ENCODE measurements around the gene STK33.
A peak's percentile ranks its signal among the peaks of the same experiment; 100 is the strongest.

STK33 gene

DNA sequence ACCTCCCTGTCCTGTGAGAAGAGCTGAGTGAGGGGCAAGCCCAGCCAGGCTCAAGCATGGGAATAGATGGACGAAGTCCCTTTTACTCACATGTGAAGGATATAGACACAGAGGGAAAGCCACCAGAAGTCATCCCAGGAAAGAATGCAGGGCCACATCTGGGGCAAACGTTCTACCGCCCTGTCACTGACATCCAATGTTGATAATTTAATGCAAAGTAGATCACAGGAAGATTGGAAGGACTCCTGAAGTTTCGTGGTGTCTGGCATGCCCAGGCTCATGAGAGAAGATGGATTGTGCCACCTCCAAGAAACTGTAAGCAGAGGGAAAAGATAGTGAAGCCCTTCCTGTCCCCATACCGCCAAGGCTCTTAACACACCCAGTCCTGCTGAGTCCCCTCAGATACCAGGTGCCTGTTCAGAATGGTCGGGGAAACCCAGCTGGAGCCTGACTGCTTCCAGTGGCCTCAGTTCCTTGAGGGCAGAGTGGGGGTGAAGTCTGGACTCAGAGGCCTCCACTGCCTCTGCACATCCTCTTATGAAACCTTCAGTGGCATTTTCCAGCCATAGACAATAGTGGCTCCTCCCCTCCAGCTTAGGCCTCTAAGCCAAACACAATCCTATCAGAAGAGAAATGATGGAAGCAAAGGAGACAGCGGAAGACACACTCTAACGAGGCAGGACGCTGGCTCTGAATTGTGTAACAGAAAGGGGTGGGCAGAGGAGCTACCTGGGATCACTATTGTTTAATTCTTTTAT lies 7.5 kb upstream of the STK33 start:
- DNase-seq: no peak

GRCh38 chr11:8598506-8598905 lies 4.5 kb upstream of the STK33 start:
- DNase-seq: no peak

DNA sequence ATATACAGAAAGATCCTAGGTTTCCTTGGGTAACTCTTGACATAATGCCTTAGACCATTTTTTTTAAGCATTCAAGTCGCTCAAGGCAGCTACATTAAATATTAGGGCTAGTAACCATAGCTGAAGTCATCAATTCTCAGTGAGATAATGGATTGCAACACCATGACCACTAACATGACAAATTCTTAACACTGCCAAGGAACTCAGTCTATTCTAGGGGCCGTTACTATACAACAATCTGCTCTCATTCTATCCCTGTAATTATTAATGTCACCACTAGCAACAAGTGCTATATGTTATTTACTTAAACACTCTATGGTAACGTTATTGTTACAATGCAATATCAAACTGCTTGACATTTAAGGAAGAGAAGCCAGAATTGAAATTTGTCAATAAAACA lies 3.2 kb upstream of the STK33 start:
- DNase-seq: no peak

DNA sequence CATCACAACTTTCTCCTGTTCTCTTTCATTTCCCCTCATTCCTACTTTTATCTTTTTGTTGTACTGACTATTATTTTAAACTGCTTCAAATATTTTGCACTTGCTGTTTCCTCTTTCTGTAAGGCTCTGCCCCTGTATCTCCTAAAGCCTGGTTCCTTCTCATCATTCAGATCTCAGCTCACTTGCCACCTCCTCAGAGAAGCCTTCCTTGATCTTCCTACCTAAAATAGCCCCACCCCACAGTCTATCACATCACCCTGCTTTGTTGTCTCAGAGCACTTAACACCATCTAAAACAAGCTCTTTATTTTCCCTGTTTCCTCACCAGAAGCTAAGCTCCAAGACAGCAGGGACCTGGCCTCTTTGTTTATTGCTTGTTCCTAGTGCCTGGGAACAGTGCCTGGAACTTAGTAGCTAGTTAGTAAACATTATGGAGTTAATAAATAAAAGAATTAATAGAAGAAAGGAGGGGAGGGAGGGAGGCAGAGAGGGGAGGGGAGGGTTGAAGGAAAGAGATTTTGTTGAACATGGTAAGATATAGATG lies 2.5 kb upstream of the STK33 start:
- DNase-seq: no peak

GRCh38 chr11:8593455-8593854 lies 573 bp downstream of the STK33 start:
- no peak for DNase-seq

DNA sequence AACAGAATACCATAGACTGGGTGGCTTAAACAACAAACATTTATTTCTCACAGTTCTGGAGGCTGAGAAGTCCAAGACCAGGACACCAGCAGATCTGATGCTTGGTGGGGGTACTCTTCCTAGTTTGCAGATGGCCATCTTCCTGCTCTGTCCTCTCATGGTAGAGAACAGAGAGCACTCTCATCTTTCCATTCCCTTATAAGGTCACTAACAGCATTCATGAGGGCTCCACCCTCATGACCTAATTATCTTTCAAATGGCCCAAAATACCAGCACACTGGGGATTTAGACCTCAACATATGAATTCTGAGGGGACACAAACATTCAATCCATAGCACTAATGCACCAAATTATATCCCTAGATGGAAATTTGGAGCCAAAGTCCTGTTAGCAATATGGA lies 6.1 kb downstream of the STK33 start:
- no peak for DNase-seq

DNA sequence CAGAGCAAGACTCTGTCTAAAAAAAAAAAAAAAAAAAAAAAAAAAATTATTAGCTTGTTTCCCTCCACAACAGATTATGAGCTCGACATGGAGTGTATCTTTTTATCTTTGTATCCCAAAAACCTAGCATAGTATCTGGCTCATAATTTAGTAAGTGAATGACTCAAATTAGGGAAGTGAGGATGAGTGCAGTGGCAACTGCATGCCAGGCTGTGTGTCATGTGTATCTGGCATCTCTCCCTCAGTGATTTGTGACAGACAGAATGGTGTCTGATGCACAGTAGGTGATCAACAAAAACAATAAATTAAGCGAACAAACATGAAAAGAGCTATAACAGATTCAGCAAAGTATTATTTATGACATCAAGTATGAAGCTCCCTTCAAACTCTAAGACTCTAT lies 7.2 kb downstream of the STK33 start:
- no peak for DNase-seq

DNA sequence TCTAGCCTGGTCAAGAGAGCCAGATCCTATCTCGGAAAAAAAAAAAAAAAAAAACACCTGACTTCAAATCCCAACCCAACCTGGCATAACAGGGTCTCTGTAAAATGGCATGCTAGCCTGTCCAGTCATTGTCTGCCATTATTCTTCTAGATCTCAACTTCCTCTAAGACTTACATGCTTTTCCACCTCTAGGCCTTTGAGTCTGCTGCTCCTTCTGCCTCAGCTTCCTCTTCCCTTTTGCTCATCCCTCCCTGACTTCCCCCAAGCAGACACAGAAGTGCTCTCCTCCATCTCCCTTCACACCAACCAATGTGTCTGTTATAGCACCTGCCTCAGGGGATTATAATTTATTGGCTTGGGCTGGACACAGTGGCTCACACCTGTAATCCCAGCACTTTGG lies 7.8 kb downstream of the STK33 start:
- DNase-seq: no peak

DNA sequence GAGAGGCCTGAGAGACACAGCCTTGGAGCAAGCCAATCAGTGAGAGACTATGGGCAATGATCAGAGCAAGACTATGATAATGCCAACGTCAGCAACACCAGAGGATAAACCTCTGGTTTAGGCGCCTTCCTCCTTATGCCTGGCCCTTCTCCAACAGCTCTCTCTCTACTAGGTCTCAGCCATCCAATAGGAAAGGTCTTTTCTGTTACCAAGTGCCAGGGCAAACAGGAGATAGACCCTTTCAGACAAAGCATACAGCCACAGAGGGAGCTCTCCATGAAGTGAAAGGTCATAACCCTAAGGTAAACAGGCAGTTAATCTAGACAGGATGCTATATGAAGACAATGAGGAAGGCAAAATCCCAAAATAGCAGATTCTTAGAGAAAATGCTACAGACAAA lies 9.5 kb downstream of the STK33 start:
- no peak for DNase-seq

DNA sequence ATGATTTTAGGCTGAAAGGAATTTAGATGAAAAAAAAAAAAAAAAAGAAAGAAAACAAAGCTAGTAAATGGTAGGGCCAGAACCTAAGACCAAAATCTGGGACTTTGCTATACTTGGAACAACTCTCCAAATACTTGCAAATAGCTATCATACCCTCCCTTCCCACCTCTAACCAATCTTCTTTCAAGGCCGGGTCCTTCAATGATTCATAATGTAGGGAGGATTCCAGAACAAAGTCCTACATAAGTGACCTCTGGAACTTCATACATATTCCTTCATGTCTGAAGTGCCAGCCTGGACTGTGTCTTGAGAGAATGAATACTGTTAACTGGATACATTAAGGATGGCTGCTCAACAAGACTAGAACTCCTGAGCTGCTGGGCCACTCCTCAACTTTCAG lies 9.9 kb downstream of the STK33 start:
- DNase-seq: no peak

DNA sequence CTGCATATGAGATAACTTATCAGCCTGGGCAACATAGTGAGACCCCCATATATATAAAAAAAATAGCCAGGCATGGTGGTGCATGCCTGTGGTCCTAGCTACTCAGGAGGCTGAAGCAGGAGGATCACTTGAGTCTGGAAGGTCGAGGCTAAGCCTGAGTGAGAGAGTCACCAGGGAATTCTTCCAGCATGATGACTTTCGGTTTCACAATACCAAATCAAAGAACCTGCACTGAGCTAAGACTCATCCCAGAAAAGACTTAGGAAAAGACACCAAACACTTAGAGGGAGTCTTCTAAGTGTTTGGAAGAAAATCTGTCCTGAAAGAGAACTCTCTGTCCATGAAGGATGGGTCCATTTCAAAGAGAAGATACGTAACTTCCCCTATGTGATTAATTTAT lies 12.7 kb downstream of the STK33 start:
- no peak for DNase-seq

DNA sequence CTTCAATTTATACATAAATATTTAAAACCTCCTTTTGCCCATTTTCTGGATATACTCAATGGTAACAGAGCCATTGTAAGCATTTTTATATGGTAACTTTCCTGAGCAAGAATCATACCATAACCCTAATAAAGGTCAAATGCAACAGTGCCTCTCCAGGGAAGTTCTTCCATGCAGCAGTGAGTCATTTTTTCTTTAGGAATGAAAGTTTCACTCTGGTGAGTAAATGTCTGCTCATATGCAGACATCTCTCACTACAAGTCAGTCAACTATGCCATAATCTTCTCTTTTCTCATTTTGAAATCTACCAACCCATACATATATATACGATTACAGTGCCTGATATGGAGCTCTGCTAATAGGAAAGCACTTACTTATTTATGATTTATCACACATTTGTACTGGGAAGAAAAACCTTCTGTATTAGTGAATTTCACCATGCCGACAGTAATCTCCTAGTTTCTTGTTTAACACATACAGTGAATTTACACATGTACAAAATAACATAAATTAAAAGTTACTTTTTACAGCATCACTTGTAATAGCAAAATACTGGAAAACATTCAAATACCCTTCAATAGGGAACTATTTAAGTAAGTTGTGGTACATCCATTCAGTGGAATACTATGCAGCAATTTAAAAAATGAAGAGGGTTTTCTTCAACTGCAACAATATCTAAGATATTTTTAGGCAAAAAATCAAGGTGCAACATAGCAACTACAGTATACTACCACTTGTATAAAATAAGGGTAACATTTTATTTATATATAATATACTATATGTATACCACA lies 16.0 kb downstream of the STK33 start:
- DNase-seq: no peak

DNA sequence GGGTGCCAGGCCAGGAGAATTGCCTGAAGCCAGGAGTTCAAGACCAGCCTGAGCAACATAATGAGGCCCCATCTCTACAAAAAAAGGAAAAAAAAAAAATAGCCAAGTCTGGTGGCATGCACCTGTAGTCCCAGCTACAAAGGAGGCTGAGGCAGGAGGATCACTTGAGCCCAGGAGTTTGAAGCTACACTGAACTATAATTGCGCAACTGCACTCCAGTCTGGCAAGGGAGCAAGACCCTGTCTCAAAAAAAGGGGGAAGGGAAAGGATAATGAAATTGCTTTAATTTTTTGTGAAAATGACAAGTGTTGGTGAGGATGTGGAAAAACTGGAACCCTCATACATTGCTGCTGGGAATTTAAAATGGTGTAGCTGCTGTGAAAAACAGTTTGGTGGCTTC lies 19.2 kb downstream of the STK33 start:
- no peak for DNase-seq

DNA sequence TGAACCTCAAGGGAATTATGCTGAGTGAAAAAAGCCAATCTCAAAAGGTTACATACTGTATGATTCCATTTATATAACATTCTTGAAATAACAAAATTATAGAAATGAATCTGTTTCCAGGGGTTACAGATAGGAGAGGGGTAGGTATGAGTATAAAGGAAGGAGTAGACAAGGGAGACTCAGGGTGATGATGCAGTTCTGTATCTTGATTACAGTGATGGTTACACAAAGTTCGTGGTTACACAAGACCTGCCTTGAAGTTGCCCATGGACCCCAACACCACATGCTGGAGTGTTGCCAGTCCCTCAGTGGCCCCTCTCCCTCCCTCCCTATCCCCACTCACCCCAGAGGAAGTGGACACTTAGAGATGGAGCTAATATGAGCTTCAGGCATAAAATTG lies 20.3 kb downstream of the STK33 start:
- DNase-seq: no peak

GRCh38 chr11:8567602-8568198 lies 26.3 kb downstream of the STK33 start:
- no peak for DNase-seq

DNA sequence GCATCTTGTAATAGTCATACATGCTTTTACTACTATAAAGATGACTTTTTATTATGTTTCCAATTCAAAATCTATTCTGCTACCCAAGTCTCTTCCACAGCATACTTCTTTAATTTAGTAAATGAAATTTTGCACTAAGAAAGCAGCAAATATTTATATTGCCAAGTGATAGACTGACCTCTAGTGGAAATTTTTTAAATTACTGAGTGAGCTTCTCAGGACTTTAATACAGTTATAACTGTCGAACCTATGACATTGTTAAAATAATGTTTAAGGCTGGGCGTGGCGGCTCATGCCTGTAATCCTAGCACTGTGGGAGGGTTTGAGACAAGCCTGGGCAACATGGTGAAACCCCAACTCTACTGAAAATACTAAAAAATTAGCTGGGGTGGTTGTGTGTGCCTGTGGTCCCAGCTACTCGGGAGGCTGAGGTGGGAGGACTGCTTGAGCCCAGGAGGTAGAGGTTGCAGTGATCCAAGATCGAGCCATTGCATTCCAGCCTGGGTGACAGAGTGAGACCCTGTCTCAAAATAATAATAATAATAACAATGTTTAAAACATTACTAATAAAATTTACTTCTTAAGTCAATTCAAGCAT lies 27.3 kb downstream of the STK33 start:
- peak; percentile 39 for DNase-seq

- no peak for DNase-seq
Measured at GRCh38 chr11:8564526-8564925, 29.5 kb downstream of the STK33 start.

GRCh38 chr11:8561461-8561860 lies 32.6 kb downstream of the STK33 start:
- DNase-seq: no peak

GRCh38 chr11:8558436-8558835 lies 35.6 kb downstream of the STK33 start:
- no peak for DNase-seq

DNA sequence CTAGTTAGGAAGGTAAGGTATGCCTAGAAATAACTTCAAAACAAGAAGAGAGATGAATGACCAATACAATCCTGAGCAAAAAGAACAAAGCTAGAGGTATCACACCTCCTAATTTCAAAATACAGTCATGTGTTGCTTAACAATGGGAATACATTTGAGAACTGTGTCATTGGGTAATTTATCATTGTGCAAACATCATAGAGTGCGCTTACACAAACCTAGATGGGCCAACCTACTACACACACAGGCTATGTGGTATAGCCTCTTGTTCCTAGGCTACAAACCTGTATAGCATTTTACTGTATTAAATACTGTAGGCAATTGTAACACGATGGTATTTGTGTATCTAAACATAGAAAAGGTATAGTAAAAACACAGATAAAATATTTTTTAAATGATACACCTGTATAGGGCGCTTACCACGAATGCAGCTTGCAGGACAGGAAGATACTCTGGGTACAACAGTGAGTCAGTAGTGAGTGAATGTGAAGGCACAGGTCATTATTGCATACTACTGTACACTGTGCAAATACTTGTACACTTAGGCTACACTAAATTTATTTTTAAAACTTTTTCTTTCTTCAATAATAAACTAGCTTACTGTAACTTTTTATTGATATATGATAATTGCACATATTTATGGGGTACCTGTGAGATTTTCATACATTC lies 48.2 kb downstream of the STK33 start:
- no peak for DNase-seq

DNA sequence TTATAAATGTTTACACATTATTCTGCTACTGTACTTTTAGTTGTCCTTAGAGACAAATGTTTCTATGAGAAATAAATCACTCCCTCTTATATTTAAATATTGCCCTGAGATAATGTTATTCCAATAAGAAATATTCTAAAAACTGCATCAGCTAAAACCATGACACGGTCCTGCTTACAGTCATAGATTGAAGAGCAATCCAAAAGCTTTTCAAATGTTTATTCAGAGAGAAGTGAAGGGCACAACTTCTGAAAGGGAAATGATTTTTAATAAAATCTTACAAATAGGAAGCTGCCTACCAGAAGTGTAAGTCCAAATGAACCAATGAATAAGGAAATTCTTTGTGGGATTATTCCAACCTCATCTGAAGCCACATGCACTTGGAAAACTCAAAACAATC lies 49.2 kb downstream of the STK33 start:
- DNase-seq: no peak

DNA sequence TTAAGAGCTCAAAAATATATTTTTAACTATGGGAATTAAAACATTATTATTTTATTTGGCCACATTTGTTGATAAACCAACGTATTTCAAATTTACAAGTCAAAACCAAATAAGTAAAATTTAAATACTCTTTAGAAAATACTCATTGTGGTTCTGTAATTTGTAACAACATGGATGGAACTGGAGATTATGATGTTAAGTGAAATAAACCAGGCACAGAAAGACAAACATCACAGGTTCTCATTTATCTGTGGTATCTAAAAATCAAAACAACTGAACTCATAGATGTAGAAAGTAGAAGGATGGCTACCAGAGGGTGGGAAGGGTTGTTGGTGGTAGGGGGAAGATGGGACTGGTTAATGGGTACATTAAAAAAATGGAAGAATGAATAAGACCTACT lies 50.8 kb downstream of the STK33 start:
- no peak for DNase-seq

DNA sequence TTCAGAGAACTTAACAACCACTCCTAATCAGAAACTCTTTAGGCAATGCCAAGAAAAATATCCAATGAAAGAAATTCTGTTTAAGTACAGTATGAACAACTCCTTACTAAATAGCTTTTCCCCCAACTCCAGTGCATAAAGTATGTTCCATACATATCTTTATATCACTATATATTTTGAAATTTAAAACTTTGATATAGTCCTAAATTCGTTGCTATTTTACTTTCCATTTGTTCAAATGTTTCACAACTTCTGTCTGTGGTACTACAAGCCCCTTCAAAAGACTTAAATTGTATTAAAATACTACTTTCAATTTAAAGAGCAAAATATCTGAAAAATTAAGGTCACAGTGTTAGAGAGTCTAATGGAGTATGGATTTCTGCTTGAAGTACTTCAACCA lies 52.6 kb downstream of the STK33 start:
- no peak for DNase-seq
